Posterior cingulate gyrus (tissue), 11 donors: ENCODE results near the gene DUOXA1.
"Not testable (repeated sequence)": the region's sequence is repeated elsewhere in the genome, so short reads cannot be mapped to it uniquely, and the experiment has no call there.

Experiments used
- DNase-seq, 10 donors: peaks; one replicate each; pipeline versions ENCODE4 v3.0.0 to v3.0.0-alpha.2; 2020 to 2021; ENCODE audit warnings: mixed read lengths in 3 of 10
- intact Hi-C: fragments of 100-400 bp; cut with DNase I; formaldehyde crosslinking; loops from one replicate; pipeline ENCODE4 v1.15.1; 2023

DUOXA1 gene

DNA sequence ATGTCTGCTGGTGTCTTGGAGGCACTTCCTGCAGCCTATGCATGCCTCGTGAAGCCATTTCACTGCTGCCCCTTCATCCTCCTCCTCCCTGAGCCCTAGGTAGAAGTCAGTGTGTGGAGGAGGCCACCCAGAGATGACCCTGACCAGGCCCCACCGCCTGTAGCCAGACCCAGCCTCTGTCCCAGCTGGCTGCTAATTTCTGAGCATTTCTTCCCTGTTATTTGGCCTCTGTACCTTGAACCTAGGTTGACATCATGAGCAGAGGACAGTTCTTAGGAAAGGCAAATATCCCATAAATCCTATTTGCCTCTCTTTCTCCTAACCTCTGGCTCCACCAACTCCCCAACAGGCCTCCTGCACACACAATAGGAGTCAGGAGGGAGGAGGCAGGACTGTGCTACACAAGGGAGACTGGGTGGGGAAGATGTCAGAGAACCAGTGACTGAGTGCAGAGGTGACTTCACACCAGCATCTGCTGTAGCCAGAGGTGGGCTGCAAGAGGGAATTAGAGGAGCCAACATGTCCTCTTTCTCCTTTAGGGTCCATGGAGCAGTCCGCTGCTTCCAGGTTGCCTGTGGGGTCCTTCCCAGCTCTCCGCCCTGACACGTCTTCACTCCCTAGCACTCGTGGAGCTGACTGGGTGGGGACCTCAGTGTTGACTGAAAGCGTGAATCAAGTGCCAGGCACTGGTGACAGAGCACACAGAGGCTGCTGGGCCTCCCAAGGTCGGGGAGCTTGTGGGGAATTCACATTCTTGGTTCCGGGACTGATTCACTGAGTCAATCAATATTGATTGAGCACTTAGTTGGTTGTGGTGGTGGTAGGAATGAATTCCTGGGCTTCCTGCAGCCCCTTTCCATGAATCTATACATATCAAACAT, 54.0 kb downstream of the DUOXA1 start:
- DNase-seq, intact Hi-C loops: not testable (repeated sequence)

DNA sequence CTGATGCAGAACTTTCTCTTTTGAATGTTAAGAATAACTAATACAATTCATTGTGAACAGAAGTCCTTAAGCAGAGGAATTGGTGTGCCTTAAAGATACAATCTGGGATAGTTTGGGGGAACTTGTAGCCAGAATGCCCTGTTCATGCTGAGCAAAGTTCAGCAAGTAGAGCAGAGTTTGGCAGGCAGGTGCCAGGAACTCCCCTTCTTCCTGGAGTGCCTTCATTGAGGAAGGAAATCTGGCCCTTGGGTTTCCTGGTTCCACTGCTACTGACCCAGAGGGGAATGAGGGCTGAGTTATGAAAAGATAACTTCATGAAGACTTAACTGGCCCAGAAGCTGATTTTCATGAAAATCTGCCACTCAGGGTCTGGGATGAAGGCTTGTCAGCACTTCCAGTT, 56.1 kb downstream of the DUOXA1 start:
- DNase-seq, intact Hi-C loops: not testable (repeated sequence)

DNA sequence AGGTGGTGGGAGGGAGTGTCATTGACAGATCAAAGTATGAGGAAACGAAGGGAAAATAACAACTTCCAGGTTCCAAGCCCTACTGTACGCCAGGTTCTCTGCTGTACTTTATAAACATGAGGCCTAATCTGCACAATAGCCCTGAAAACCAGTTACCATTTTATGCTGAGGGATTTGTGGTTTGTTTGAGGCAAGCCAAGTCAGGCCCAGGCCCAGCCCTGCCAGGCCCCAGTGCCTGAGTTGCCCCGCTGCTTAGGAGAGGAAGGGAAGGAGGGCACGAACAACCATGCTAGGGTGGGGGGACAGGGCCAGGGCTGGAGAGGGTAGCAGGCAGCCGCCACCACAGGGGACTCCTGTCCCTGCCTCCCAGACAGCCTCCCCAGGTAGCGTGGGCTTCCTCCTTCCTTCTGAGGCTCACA, 59.7 kb downstream of the DUOXA1 start:
- intact Hi-C loops = not testable (repeated sequence)

More for the DNA sequence above, 59.7 kb downstream of the DUOXA1 start:
- not testable (repeated sequence) for DNase-seq
